Skin epidermis (tissue), 12 donors: ENCODE results near the gene FAM53A.
A peak's percentile ranks its signal among the peaks of the same experiment; 100 is the strongest.

Source experiments
- H3K27ac ChIP-seq, 21 experiments: fragments of 200-600 bp; sonication (generic) in 11 of 21; one replicate each; pipeline ENCODE4 v1.5.0; 2020; ENCODE audit warnings: mild to moderate bottlenecking in 3 of 21, inconsistent platforms in 2 of 21, moderate library complexity in 2 of 21
- H3K4me3 ChIP-seq, 7 experiments: fragments of 200-600 bp; sonication (generic) in 2 of 7; one replicate each; pipeline ENCODE4 v1.5.0; 2020; ENCODE audit warnings: inconsistent platforms in 2 of 7, mild to moderate bottlenecking in 2 of 7, moderate library complexity in 1 of 7

FAM53A gene

GRCh38 chr4:1683736-1684505 lies at the start of gene FAM53A:
TSS of gene FAM53A (minus strand) at chr4:1684313. CDS start at chr4:1668741, 15,572 bp downstream.
- H3K27ac ChIP-seq, result peak within 1 kb of the TSS in 20 of 21 experiments; percentile 15 to 89 (median 78)
- H3K4me3 ChIP-seq, result peak within 1 kb of the TSS; percentile 38 to 67 (median 61)

DNA sequence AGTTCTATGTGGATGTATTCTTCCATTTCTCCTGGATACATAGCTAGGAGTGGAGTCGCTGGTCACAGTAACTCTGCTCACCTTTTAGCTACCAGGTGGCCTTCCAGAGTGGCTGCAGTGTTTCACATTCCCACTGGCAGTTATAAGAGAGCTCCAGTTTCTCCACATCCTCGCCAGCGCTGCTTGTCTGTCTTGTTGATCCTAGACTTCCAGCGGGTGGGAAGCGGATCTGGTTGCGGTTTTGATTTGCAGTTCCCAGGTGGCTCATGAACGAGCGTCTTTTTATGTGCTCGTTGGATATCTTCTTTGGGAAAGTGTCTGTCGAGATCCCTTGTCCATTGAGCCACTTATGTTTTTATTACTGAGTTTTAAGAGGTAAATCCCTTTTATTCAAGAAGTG lies 48.8 kb upstream of the FAM53A start:
- Histone ChIP-seq H3K27ac (no peak overlapping the region), H3K4me3 (no peak overlapping the region)

GRCh38 chr4:1731180-1731579 lies 47.1 kb upstream of the FAM53A start:
- H3K27ac ChIP-seq, result no peak overlapping the region

DNA sequence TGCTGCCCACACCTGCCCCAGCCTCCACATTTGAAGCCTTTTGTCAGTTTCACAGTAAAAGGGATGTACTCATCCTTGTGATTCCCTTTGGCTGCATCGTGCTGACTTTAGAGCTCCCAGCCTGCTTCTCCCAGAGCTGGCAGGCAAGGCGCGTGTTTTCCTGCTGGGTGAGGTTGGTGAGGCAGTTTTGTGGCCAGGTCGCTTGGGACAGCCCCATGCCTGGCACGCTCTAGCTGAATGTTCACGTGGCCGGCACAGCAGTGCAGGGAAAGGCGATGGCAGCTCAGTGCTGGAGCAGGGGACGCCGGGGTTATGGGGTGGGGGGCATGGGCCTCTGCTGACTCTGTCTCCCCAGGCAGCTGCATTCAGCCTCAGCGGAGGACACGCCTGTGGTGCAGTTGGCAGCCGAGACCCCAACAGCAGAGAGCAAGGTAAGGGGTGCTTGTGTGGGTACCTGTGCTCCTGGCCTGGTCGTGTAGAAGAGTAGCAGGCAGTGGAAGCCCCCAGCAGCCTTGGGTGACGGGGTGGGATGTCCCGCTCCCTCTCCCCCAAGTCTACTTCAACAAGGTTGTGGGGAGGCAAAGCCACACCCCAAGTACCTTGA lies 46.5 kb upstream of the FAM53A start:
- no peak overlapping the region for H3K4me3 ChIP-seq
- no peak overlapping the region for H3K27ac ChIP-seq

More at GRCh38 chr4:1731180-1731579, 47.1 kb upstream of the FAM53A start:
- no peak overlapping the region for H3K4me3 ChIP-seq

- Histone ChIP-seq H3K4me3 (peak overlapping the region in 1 of 7 experiments; percentile 10), H3K27ac (peak overlapping the region in 18 of 21 experiments; percentile 25 to 87 (median 64))
Observed at GRCh38 chr4:1728061-1728980, 44.2 kb upstream of the FAM53A start.

GRCh38 chr4:1727117-1728031 lies 43.3 kb upstream of the FAM53A start:
- H3K27ac ChIP-seq, result peak overlapping the region in 20 of 21 experiments; percentile 25 to 87 (median 65)
- peak overlapping the region in 1 of 7 experiments; percentile 10 for H3K4me3 ChIP-seq

DNA sequence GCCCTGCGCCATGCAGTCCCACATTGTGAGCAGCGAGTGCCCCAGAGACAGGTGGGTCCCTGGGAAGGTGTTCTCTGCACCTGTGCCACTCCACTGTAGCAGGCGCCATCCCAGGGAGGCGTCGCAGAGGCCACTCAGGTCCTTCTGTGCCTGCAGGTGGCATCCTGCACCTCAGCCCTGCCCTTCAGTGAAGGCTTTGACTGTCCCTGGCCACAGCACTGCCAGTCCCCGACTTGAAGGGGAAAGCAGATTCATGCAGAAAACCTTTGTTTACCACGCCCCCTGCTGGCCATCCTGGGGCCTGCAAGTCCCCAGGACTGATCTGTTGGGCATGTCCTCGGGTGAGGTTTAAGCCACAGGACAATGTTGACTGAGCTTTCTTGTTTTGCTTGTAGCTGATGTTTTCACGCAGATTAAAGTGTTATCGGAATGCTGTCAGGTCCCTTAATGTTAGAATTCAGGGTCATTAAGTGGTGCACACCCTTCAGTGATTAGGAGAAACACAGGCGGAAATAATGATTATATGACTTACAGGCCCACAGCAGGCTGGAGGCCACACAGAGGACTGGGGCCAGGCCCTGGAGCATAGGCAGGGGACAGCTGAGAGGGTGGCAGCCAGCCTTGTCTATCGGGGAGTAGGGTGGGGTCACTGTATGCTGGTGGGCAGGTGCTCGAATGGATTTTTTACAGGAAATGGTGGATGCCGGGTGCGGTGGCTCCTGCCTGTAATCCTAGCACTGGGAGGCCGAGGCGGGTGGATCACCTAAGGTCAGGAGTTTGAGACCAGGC lies 42.2 kb upstream of the FAM53A start:
- H3K4me3 ChIP-seq, result no peak overlapping the region
- peak overlapping the region in 18 of 21 experiments; percentile 11 to 87 (median 66) for H3K27ac ChIP-seq

DNA sequence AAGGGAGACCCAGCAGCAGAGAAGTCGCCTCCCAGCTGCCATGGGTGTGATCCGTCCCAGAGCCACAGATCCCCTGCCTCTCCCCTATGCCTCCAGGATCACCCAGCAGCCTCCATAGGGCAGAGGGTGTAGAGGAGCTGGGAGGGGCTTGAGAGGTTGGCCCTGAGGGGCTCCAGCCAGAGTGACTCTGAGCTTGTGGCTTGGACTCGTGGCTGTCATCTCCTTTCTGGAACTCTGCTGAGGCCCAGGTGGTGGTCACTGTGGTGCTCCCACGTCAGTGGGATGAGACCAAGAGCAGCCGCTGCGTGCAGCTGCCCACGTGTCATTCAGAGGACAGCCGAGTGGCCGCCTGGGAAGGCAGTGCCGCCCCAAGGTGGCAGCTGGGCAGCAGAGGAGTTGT lies 41.4 kb upstream of the FAM53A start:
- Histone ChIP-seq H3K27ac (peak overlapping the region in 2 of 21 experiments; percentile 38 to 67), H3K4me3 (no peak overlapping the region)

- H3K4me3 ChIP-seq, result peak overlapping the region in 5 of 7 experiments; percentile 5 to 71 (median 7)
- peak overlapping the region in 19 of 21 experiments; percentile 0 to 97 (median 84) for H3K27ac ChIP-seq
Observed at GRCh38 chr4:1723131-1723801, 39.2 kb upstream of the FAM53A start.

GRCh38 chr4:1722551-1723118 lies 38.5 kb upstream of the FAM53A start:
- peak overlapping the region in 20 of 21 experiments; percentile 0 to 97 (median 82) for H3K27ac ChIP-seq
- peak overlapping the region in 5 of 7 experiments; percentile 54 to 79 (median 71) for H3K4me3 ChIP-seq

- H3K4me3 ChIP-seq, result peak overlapping the region; percentile 54 to 85 (median 71)
- peak overlapping the region in 20 of 21 experiments; percentile 37 to 97 (median 84) for H3K27ac ChIP-seq
Observed at GRCh38 chr4:1721666-1722550, 37.8 kb upstream of the FAM53A start.

DNA sequence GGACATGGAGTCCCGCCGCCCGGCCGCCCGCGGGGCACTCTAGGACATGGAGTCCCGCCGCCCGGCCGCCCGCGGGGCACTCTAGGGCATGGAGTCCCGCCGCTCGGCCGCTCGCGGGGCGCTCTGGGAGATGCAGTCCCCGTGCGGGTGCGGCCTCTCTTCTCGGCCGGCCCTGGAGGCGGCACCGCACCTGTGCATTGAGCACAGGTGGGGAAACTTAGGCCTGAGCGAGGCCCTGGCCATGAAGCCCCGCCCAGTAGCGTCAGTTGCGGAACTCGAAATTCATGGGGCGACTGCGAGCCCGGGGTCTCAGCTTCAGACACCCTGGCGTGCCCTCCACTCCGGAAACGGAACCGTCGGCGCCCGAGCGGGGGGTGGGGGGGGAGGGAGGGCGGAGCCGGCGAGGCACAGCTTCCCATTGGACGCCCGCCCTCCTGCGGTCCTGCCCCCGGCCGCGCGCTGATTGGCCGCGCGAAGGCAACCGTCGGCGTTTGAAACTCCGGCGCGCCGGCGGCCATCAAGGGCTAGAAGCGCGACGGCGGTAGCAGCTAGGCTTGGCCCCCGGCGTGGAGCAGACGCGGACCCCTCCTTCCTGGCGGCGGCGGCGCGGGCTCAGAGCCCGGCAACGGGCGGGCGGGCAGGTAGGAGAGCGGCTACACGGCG lies 37.0 kb upstream of the FAM53A start, which contains the start of the genes TACC3 and TMEM129:
Gene TACC3 (plus strand): TSS at position 519 of the 663 bp plus-strand sequence. CDS start 1,901 bp downstream, outside the sequence.
Gene TMEM129 (minus strand): TSS at position 321 of the 663 bp plus-strand sequence. CDS start 486 bp downstream, outside the sequence.
- H3K27ac ChIP-seq, result peak within 1 kb of the TSS; percentile 80 to 97 (median 91)
- H3K4me3 ChIP-seq, result peak within 1 kb of the TSS; percentile 54 to 85 (median 71)

DNA sequence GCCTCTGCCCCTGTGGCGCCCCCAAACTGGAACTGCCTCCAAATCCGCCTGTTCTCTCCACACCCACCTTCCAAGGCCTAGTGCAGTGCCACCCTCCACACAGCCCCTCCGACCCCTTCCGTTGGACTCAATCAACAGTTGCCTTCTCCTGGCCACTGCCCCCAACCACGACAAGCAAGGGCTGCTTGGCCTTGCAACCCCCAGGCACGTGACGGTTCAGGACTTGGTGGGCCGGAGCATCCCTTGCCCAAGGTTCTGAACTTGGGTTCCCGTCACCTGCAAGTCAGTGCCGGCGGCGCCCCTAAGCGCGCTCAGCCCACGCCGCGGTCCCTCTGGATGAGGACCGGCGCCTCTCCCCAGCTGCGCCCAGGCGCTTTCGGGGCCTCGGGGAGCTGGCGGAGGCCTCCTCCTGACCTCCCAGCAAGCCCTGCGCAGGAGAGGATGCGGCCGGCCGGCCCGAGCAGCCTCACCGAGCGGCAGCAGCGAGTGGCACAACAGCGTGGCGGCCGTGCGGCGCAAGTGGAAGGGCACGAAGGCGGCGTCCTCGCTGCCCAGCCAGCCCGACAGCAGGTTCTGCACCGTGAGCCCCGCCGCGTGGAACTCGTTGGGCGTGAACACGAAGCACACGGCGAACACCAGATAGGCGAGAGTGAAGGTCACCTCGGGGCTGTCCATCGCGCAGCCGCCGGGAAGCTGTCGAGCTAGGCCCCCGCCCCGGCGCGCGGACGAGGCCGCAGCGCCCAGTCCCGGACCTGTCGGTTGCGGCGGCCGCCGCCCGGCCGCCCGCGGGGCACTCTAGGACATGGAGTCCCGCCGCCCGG lies 36.3 kb upstream of the FAM53A start:
- peak overlapping the region; percentile 80 to 97 (median 91) for H3K27ac ChIP-seq
- peak overlapping the region; percentile 54 to 85 (median 71) for H3K4me3 ChIP-seq

DNA sequence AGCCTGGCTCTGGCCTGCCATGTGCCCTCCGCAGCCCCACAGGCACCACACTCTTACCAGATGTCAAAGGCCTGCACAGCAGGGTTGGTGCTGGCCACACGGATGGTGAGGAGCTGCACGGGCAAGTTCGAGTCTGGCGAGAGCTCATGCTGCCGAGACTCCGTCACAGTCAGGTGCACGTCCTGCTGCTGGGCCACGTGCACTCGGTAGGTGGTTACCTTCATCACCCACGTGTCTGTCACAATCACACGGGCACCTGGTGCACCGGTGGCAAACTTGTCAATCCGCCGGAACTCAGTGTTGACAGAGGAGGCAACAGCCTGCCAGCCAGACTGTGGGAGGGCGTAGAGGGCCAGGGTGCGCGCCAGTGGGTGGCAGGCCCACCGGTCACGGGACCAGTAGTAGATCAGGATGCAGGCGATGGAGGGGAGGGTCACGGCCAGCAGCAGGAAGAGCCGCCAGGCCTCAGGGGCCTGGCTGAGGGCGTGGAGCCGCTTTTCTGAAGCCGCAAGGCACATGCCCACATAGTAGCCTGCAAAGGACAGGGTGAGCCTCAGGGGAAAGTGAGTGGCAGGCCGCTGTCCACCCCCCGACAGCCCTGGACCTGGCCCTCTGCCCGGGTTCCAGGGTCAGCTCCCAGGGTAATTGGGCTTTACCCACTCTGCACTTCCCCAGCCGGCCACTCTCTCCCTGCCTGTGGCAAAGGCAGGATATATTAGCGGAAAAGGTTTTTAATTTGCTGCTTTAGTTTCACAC lies 34.2 kb upstream of the FAM53A start:
- peak overlapping the region in 7 of 21 experiments; percentile 2 to 62 (median 29) for H3K27ac ChIP-seq
- H3K4me3 ChIP-seq, result no peak overlapping the region
